ES-I3 (cell line): Measurements from ENCODE around the gene PPP1R13L.

Experiments used
- H3K36me3 ChIP-seq: 2 replicates; pipeline ENCODE4 v1.6.1; 2013; ENCODE audit warnings: mild to moderate bottlenecking, low read length, control low read depth, moderate library complexity; ENCODE audit not compliant: insufficient read depth
- H3K4me1 ChIP-seq: 2 replicates; pipeline ENCODE4 v1.6.1; 2013; ENCODE audit warnings: mild to moderate bottlenecking, control low read depth, low read length; ENCODE audit not compliant: insufficient read depth
- H3K9ac ChIP-seq: 2 replicates; pipeline ENCODE4 v1.6.1; 2013; ENCODE audit warnings: low read depth, mild to moderate bottlenecking, low read length, moderate library complexity
- H3K9me3 ChIP-seq: 2 replicates; pipeline ENCODE4 v1.6.1; 2013; ENCODE audit warnings: mild to moderate bottlenecking, low read length, moderate library complexity; ENCODE audit not compliant: control insufficient read depth, insufficient read depth

The PPP1R13L gene, protein sequence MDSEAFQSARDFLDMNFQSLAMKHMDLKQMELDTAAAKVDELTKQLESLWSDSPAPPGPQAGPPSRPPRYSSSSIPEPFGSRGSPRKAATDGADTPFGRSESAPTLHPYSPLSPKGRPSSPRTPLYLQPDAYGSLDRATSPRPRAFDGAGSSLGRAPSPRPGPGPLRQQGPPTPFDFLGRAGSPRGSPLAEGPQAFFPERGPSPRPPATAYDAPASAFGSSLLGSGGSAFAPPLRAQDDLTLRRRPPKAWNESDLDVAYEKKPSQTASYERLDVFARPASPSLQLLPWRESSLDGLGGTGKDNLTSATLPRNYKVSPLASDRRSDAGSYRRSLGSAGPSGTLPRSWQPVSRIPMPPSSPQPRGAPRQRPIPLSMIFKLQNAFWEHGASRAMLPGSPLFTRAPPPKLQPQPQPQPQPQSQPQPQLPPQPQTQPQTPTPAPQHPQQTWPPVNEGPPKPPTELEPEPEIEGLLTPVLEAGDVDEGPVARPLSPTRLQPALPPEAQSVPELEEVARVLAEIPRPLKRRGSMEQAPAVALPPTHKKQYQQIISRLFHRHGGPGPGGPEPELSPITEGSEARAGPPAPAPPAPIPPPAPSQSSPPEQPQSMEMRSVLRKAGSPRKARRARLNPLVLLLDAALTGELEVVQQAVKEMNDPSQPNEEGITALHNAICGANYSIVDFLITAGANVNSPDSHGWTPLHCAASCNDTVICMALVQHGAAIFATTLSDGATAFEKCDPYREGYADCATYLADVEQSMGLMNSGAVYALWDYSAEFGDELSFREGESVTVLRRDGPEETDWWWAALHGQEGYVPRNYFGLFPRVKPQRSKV

DNA sequence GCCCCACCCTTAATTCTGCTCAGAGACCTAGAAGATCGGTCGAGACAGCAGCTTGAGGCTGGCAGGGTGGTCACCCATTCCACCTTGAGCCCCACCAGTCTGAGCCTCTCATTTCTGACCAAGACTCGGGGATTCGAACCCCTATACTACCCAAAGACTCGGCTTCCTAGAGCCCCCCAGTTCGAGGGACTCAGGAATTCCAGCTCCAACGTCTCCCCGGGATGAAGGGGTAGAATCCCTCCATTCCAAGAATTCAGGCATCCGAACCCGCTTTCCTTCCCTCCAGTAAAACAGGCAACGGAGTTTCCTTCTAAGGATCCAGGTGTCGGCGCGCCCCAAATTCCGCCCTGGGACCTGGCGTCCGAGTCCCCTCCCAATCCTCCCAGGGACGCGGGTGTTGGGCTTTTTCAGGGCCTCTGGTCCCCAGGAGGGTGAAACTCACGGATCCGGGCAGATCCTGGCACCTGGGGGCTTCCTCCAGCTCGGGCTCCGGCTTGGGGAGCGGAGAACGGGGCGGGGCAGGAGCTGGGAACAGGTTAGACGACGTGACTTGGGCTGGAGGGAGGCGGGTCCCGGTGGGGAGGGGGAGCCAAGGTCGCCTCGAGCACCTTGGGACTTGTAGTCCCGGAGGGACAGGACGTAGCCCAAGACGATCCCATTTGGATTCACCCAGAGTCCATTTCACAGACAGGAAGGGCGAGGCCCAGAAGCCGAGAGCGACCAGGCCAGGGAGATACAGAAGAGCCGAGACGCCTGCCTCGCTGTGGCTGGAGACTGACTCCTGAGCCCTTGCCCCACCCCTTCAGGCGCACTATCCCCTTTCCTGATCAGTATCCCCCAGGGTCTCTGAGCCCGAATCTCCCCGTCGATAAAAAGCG is at the start of gene PPP1R13L:
TSS of gene PPP1R13L (minus strand) at position 513 of the 878 bp plus-strand sequence. CDS start 6,751 bp downstream, outside the sequence.
- Histone ChIP-seq H3K36me3 (peaks cover 3% of the 10 kb centered on the region; the same call in 1 of the 2 replicates), H3K9ac (peak within 1 kb of the TSS; percentile 98), H3K9me3 (no peaks in the 10 kb centered on the region), H3K4me1 (peaks cover 14% of the 10 kb centered on the region)

DNA sequence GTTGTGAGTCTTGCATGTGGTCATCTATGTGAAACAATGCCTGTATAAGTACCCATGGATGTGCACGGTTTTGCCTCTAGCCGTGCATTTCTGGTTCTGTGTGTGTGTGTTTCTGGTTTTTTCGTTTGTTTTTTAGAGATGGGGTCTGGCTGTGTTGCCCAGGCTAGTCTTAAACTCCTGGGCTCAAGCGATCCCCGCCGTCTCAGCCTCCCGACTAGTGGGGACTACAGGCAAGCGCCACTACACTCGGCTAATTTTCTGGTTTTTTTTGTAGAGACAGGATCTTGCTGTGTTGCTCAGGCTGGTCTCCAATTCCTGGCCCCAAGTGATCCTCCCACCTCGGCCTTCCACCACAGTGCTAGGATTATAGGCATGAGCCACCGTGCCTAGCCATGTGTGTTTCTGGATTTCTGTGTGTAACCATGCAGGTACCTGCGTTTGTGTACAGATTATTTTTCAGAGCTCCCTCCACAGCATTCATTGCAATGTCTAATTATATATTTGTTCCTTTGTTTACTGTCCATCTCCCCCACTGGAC is 47.0 kb upstream of the PPP1R13L start:
- H3K9me3 ChIP-seq: no peaks in the 10 kb centered on the region
- peaks cover 5% of the 10 kb centered on the region; the same call in 1 of the 2 replicates for H3K4me1 ChIP-seq
- no peak overlapping the region for H3K9ac ChIP-seq
- no peaks in the 10 kb centered on the region for H3K36me3 ChIP-seq

DNA sequence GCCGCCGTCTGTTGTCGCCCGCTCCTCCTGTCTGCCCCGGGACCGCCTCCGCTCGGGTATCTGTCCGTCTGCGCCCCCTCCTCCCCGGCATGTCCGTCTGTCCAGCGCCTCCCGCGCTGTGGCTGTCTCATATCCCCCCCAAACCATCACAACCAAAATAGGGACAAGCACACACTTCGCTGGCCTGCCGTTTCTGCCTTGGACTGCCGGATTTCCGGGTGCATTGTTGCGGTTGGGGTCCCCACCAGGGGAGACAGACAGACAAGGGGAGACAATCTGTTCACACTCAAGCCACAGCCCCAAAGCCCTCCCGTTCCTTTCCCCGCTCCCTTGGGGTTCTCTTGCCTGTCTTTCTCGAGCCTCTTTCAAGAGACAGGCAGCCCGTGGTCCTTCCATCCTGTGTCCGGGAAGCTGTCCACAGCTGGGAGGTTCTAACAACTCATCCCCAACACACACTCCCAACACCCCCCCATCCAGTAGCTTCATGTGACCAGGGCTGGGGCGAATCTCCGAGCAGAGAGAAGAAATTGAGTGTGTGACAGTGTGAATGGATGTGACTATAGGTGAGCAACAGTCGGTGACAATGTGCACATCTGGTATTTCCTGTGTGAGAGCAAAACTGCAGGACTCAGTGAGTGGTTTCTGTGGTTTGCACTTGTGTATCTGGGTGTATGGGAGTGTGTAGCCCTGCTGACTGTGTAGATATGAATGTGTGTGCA is 46.4 kb upstream of the PPP1R13L start:
- H3K4me1 ChIP-seq: peaks cover 5% of the 10 kb centered on the region; the same call in 1 of the 2 replicates

DNA sequence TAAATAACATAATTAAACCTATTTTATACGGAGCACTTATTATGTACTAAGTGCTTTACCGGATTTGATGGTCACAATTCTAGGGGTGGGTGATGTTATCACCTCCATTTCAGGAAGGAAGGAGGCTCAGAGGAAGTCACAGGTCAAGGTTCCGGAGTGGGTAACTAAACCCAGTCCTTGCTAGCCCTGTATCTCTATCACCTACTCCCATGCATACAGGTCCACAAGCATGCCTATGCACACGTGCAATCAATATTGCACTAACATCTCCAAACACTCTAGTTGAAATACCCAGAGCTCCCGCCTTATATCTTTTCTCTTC is 45.1 kb upstream of the PPP1R13L start:
- Histone ChIP-seq H3K9me3 (no peaks in the 10 kb centered on the region), H3K36me3 (no peaks in the 10 kb centered on the region), H3K9ac (peak overlapping the region; percentile 77; the same call in 1 of the 2 replicates), H3K4me1 (no peaks in the 10 kb centered on the region; the same call in 1 of the 2 replicates)

More for the DNA sequence above, 46.4 kb upstream of the PPP1R13L start:
- Histone ChIP-seq H3K9ac (peak overlapping the region; percentile 77), H3K9me3 (no peaks in the 10 kb centered on the region), H3K36me3 (no peaks in the 10 kb centered on the region)

DNA sequence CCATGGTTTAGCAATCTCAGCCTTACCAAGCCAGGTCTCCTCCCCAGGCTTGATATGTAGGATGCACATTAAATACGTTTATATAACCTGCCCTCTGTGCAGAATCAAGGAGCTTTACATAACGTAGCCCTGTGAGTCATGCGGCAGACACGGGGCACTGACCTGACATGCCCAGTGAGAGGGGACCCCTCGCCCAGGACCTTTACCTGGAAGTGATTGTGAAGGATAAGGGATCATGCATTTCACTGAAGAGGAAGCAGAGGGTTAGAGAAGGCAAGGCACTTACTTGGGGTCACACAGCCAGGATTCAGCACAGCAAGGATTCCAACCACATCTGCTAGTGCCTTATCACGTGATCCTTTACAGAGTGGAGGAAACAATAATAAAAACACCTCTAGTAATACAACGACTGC is 44.0 kb upstream of the PPP1R13L start:
- Histone ChIP-seq H3K4me1 (peaks cover 4% of the 10 kb centered on the region; the same call in 1 of the 2 replicates), H3K9ac (no peak overlapping the region), H3K36me3 (no peaks in the 10 kb centered on the region), H3K9me3 (no peaks in the 10 kb centered on the region)

DNA sequence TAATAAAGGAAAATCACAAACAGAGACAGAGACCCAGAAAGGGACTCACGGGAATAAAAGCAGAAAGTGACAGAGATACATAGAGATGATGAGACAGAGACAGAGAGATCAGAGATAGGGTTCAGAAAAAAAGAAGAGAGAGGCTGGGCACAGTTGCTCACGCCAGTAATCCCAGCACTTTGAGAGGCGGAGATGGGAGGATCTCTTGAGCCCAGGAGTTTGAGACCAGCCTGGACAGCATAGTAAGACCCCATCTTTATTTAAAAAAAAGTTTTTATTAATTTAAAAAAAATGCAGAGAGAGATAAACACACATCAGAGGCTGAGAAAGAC is 43.5 kb upstream of the PPP1R13L start:
- Histone ChIP-seq H3K36me3 (no peaks in the 10 kb centered on the region), H3K9me3 (no peaks in the 10 kb centered on the region), H3K9ac (no peak overlapping the region), H3K4me1 (peaks cover 4% of the 10 kb centered on the region; the same call in 1 of the 2 replicates)

DNA sequence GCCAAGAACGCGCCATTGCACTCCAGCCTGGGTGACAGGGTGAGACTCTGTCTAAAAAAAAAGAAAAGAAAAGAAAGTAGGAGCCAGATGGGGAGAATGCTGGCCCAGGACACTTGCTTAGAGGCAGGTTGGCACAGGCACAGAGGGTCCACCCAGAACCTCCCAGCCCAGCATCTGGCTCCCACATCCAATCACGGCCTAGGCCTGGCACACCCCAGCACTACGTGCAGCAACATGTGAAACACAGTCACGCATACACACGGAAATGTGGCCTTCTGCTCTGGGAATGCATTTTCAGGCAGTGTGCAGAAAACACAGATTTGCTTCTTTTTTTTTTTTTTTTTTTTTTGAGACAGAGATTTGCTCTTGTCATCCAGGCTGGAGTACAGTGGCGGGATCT is 42.1 kb upstream of the PPP1R13L start:
- Histone ChIP-seq H3K4me1 (peaks cover 4% of the 10 kb centered on the region; the same call in 1 of the 2 replicates), H3K36me3 (no peaks in the 10 kb centered on the region), H3K9ac (no peak overlapping the region), H3K9me3 (no peaks in the 10 kb centered on the region)

DNA sequence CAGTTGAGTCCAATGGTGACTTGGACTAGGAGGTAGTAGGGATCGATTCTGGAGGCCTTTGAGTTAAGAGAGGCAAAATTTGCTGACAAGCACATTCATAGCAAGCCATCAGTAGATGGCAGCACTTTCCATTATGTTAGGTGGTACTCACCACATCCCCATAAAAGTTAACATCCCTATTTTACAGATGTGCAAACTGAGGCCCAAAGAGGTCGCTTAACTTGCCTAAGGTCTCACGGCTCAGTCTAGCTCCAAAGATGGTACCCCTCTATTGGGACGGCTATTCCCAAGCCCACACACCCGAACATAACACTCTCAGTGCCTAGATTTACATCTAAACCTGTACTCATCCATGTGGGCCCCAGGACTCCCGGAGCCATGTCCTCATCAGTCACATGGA is 41.4 kb upstream of the PPP1R13L start:
- no peaks in the 10 kb centered on the region for H3K36me3 ChIP-seq
- H3K4me1 ChIP-seq: peaks cover 4% of the 10 kb centered on the region; the same call in 1 of the 2 replicates
- H3K9me3 ChIP-seq: no peaks in the 10 kb centered on the region
- H3K9ac ChIP-seq: no peak overlapping the region

DNA sequence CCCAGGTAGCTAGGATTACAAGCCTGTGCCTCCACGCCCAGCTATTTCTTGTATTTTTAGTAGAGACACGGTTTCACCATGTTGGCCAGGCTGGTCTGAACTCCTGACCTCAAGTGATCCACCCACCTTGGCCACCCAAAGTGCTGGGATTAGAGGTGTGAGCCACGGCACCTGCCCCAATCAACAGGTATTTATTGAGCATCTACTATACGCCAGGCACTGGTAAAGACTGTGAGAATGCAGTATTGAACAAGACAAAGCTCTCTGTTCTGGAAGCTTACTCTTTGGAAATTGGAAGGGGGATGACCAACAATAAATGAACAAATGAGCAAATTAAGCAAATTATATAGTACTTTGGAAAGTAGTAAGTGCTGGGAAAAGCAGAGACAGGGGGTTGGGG is 40.3 kb upstream of the PPP1R13L start:
- Histone ChIP-seq H3K9me3 (no peaks in the 10 kb centered on the region), H3K9ac (no peak overlapping the region), H3K36me3 (no peaks in the 10 kb centered on the region), H3K4me1 (peaks cover 10% of the 10 kb centered on the region; the same call in 1 of the 2 replicates)

DNA sequence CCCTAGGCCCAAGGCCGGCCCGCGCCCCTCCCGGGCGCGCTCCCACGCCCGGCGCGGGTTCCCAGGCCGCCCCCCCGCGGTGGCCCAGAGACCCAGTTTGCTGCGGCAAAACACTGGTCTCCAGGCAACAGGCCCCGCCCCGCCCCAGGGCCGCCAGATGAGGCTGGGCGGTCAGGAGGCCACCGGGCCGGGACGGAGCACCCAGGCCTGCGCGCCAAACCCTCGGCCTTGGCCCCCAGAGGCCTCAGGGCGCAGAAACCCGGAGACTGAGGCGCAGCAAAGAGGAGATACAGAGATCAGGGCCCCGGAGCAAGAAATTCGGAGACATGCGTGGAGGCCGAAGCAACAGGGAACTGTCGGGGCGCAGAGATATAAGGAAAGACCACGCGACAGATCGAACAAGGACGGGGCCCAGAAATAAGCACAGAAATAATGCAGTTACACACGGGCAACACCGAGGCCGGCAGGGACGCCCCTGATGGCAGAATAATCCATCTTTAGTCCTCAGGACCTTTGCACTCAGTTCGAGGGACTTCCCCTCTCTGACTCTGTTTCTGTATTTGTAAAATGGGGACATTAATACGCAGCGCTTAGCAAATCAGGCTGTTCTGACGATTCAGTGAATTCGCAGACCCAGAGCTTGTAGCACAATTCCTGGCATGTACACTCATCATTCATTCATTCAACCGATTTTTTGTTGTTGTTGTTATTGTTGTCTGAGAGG is 39.6 kb upstream of the PPP1R13L start:
- Histone ChIP-seq H3K9ac (peak overlapping the region; percentile 70), H3K9me3 (no peaks in the 10 kb centered on the region), H3K4me1 (peaks cover 10% of the 10 kb centered on the region; the same call in 1 of the 2 replicates), H3K36me3 (no peaks in the 10 kb centered on the region)

DNA sequence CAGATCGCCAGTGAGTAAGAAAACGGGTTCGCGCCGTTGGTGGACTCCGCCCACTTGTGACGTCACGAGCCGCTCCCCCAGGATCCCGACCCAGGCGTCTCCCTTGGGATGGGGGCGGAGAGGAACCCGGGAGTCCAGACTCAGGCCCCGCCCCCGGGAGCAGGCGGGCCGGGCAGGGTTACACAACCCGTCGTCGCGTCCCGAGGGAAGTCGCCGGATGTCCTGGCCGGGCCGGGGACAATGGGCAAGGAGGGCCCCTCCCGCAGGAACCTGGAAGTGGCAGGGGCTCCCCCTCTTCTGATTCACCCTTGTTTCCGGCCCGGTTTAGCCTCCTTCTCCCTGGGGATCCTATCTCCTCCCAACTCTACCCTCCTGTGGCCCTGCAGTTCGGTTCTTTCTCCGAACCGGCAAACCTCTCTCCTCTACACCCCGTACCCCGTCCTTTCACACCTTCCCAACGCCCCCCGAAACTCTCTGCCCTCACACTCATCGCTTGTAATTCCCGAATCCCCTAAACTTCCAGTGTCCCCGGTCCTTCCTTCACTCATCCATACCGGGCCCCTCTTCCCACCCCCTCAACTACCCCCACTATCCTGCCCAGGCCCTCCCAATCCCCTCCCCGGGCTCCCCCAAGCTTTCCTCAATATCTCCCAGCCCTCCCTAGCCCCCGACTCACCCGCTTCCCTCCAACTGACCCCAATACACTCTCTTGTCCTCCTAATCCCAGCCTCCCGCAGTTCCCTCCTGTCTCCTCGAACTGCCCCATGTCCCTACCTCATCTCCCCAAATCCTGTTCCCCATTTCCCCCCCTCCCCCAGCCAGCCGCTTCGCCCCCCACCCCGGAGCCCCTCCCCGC is 38.8 kb upstream of the PPP1R13L start:
- Histone ChIP-seq H3K36me3 (no peaks in the 10 kb centered on the region), H3K4me1 (peaks cover 10% of the 10 kb centered on the region; the same call in 1 of the 2 replicates), H3K9me3 (no peaks in the 10 kb centered on the region), H3K9ac (peak overlapping the region; percentile 53)

DNA sequence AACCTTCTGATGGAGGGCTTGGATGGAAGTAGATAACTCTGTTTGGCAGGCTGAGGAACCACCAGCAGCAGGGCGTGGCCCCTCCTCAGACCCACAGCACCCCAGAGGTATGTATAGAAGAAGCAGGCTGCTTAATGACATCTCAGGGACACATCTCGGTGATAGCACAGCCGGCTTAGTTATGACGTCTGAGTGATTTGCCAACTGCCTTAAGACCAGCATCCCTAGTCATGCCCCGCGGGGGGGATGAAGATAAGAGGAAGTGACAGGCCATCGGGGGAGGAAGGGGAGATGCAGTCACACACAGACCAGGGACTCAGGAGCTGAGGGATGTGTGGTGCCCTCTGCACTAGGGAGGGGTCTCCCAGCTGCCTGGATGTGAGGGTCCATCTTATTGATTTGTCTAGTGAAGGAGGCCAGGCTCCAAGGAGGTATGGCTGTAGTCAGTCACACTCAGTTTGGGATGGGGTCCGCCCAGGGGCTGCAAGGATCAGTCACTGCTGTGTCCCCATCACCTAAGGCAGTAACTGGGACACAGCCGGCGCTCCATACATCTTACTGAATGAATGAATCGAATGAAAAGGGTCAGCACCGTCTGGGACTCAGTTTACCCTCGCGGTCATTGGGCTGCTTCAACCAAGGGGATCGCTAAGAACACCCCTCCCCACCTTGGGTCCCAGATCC is 38.1 kb upstream of the PPP1R13L start:
- H3K9me3 ChIP-seq: no peaks in the 10 kb centered on the region
- H3K4me1 ChIP-seq: peaks cover 10% of the 10 kb centered on the region; the same call in 1 of the 2 replicates
- peak overlapping the region; percentile 47; the same call in 1 of the 2 replicates for H3K9ac ChIP-seq
- H3K36me3 ChIP-seq: no peaks in the 10 kb centered on the region
